Measurements from ENCODE around the gene TPP1. TPM values are rescaled to one million over a fixed set of nuclear protein-coding genes. Genes with fewer than 3 reads are reported as not detected.

The TPP1 gene
- polyA plus RNA-seq, 1 donor (not counting 4 experiments of a cell fraction or from before 2014, with no cell fraction given) = 55.3 TPM

GRCh38 chr11:6633422-6634408 is 14.5 kb upstream of the TPP1 start:
- Histone ChIP-seq H4K20me1 (ENCODE audit: control insufficient read depth, extremely low read depth, insufficient read depth, low read length) (no peaks in the 10 kb centered on the region), H3K9ac (ENCODE audit: control insufficient read depth, extremely low read depth, insufficient read depth, low read length) (no peak overlapping the region), H3K9me1 (ENCODE audit: control insufficient read depth, extremely low read depth, insufficient read depth, low read length) (no peaks in the 10 kb centered on the region), H3K4me3 (ENCODE audit: control insufficient read depth in 2 of 3, extremely low read depth in 1 of 3, insufficient read depth in 2 of 3, low read depth in 1 of 3, low read length in 3 of 3) (no peak overlapping the region), H3K36me3 (ENCODE audit: control insufficient read depth in 2 of 2, extremely low read depth in 1 of 2, insufficient read depth in 2 of 2, low read length in 2 of 2) (no peaks in the 10 kb centered on the region), H3K9me3 (ENCODE audit: control insufficient read depth, low read depth, low read length) (no peaks in the 10 kb centered on the region), H3K27ac (ENCODE audit: control insufficient read depth, insufficient read depth, low read length) (no peak overlapping the region), H3K4me1 (ENCODE audit: control insufficient read depth, extremely low read depth, insufficient read depth, low read length) (no peaks in the 10 kb centered on the region), H3K27me3 (ENCODE audit: control insufficient read depth, extremely low read depth, insufficient read depth, low read length) (peaks cover 34% of the 10 kb centered on the region), H2AFZ (ENCODE audit: control insufficient read depth, low read length) (no peak overlapping the region), H3K79me2 (ENCODE audit: control insufficient read depth, insufficient read depth, low read length) (no peaks in the 10 kb centered on the region), H3K4me2 (ENCODE audit: control insufficient read depth, extremely low read depth, insufficient read depth, low read depth, low read length) (no peak overlapping the region)
- FAIRE-seq = no peak
- dilution Hi-C loops (cut with MboI; ENCODE audit: extremely low pct_ligation_motif_present, low sequenced_read_pairs) = no loop called here
- no peak for DNase-seq (ENCODE audit: low read depth, low spot score)
- no peak for TF ChIP-seq CTCF (optimal IDR thresholded peaks at IDR 0.05 in 1 of 3, IDR thresholded peaks at IDR 0.05 in 1 of 3, conservative IDR thresholded peaks at IDR 0.05 in 1 of 3; ENCODE audit: extremely low read depth in 1 of 3, insufficient read depth in 2 of 3, low read length in 3 of 3)
- TF ChIP-seq EZH2 (IDR thresholded peaks at IDR 0.05; ENCODE audit: low read length) = no peak

- Histone ChIP-seq H3K4me3 (ENCODE audit: control insufficient read depth in 2 of 3, extremely low read depth in 1 of 3, insufficient read depth in 2 of 3, low read depth in 1 of 3, low read length in 3 of 3) (no peak overlapping the region), H3K9me1 (ENCODE audit: control insufficient read depth, extremely low read depth, insufficient read depth, low read length) (no peaks in the 10 kb centered on the region), H3K79me2 (ENCODE audit: control insufficient read depth, insufficient read depth, low read length) (no peaks in the 10 kb centered on the region), H3K9me3 (ENCODE audit: control insufficient read depth, low read depth, low read length) (no peaks in the 10 kb centered on the region), H3K27me3 (ENCODE audit: control insufficient read depth, extremely low read depth, insufficient read depth, low read length) (peaks cover 41% of the 10 kb centered on the region), H3K4me1 (ENCODE audit: control insufficient read depth, extremely low read depth, insufficient read depth, low read length) (no peaks in the 10 kb centered on the region), H3K27ac (ENCODE audit: control insufficient read depth, insufficient read depth, low read length) (no peak overlapping the region), H3K36me3 (ENCODE audit: control insufficient read depth in 2 of 2, extremely low read depth in 1 of 2, insufficient read depth in 2 of 2, low read length in 2 of 2) (no peaks in the 10 kb centered on the region), H3K4me2 (ENCODE audit: control insufficient read depth, extremely low read depth, insufficient read depth, low read depth, low read length) (no peak overlapping the region), H4K20me1 (ENCODE audit: control insufficient read depth, extremely low read depth, insufficient read depth, low read length) (no peaks in the 10 kb centered on the region), H3K9ac (ENCODE audit: control insufficient read depth, extremely low read depth, insufficient read depth, low read length) (no peak overlapping the region), H2AFZ (ENCODE audit: control insufficient read depth, low read length) (no peak overlapping the region)
- dilution Hi-C loops (cut with MboI; ENCODE audit: extremely low pct_ligation_motif_present, low sequenced_read_pairs) = no loop called here
- TF ChIP-seq CTCF (optimal IDR thresholded peaks at IDR 0.05 in 1 of 3, IDR thresholded peaks at IDR 0.05 in 1 of 3, conservative IDR thresholded peaks at IDR 0.05 in 1 of 3; ENCODE audit: extremely low read depth in 1 of 3, insufficient read depth in 2 of 3, low read length in 3 of 3) (no peak), EZH2 (IDR thresholded peaks at IDR 0.05; ENCODE audit: low read length) (no peak)
- no peak for FAIRE-seq
- DNase-seq (ENCODE audit: low read depth, low spot score) = no peak
Observed at GRCh38 chr11:6632116-6633073, 13.2 kb upstream of the TPP1 start.

All from keratinocyte (primary cell).